Coronary artery (tissue), 2 donors: ENCODE data around the gene CHST11.

Source experiments
- DNase-seq: peaks from one replicate; pipeline ENCODE4 v3.0.0-alpha.2; 2017; ENCODE audit warnings: low spot score
- H3K27ac ChIP-seq, 2 donors: fragments of 200-600 bp; sonication (generic); one replicate each; pipeline ENCODE4 v1.5.1; 2016 to 2019
- H3K4me3 ChIP-seq: fragments of 200-600 bp; sonication (generic); 2 replicates; pipeline ENCODE4 v1.5.1; 2016; ENCODE audit warnings: mild to moderate bottlenecking, moderate library complexity
- CTCF ChIP-seq: fragments of 200-600 bp; sonication (generic); IDR thresholded peaks from one replicate; pipeline ENCODE4 v1.5.1; 2019; ENCODE audit warnings: antibody characterized with exemption

The CHST11 gene

DNA sequence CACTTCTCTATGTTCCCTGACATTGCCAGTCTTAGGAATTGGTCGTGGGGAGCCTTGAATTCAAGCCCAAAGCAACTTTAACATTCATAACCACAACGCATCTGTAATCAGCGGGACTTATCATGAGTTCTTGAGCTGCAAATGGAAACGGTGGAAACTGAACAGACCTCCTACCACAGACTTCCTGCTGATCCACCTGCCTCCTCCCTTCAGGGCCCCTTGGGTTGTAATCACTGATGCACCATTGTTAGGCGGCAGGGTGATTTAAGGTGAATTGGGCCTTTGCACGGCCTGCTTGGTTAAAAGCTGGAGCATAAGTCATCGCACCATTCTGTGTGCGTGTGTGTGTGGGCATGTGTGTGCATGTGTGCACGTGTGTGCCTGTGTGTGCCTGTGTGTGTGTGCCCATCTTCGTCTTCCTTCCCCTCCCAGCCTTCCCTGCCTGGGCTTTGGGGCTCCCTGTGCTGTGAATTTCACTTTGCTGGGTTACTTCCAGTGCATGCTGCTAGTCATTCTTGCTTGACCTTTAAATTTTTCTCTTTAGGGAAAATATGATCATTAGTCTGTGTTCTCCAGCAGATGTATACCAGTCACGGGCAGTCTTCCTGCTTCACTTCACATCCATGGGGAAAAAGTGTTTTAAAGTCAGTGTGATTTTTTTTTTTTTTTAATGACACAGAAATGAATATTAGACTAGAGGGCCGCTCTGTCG, 29.1 kb downstream of the CHST11 start:
- DNase-seq: no peak
- Histone ChIP-seq H3K4me3 (no peak overlapping the region), H3K27ac (peak overlapping the region in 1 of 2 donors; percentile 24)
- no peak for TF ChIP-seq CTCF

GRCh38 chr12:104486363-104486750, 29.6 kb downstream of the CHST11 start:
- DNase-seq: no peak
- TF ChIP-seq CTCF: no peak
- peak overlapping the region in 1 of 2 donors; percentile 24 for H3K27ac ChIP-seq
- no peak overlapping the region for H3K4me3 ChIP-seq

- peak overlapping the region in 1 of 2 donors; percentile 24 for H3K27ac ChIP-seq
- no peak for DNase-seq
- no peak for TF ChIP-seq CTCF
- no peak overlapping the region for H3K4me3 ChIP-seq
Measured at GRCh38 chr12:104486943-104487819, 30.4 kb downstream of the CHST11 start.

GRCh38 chr12:104488374-104488773, 31.6 kb downstream of the CHST11 start:
- H3K4me3 ChIP-seq: no peak overlapping the region
- H3K27ac ChIP-seq: no peak overlapping the region
- no peak for DNase-seq
- TF ChIP-seq CTCF: no peak

DNA sequence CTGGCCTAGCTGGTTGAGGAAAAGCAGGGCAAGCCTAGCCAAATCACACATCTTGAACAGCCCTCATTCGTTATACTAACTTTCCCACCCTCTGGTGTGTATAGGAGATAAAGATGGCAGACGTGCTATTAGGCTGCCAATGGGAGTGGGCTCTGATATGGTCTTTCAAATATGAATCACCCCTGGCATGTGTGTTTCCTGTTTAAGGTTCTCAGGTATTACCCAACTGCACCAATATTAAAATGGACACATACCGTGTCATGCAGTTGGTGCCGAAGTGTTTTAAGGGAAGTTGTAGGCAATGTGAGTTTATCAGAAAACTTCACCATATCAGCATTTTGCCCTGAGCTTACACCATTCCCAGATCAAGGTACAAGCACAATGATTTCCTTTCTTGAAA, 33.4 kb downstream of the CHST11 start:
- no peak for TF ChIP-seq CTCF
- Histone ChIP-seq H3K27ac (no peak overlapping the region), H3K4me3 (no peak overlapping the region)
- no peak for DNase-seq

GRCh38 chr12:104490850-104491249, 34.1 kb downstream of the CHST11 start:
- no peak for DNase-seq
- no peak for TF ChIP-seq CTCF
- Histone ChIP-seq H3K27ac (no peak overlapping the region), H3K4me3 (no peak overlapping the region)
